Measurements from ENCODE around the gene REXO4.
"Not testable (repeated sequence)": the region's sequence is repeated elsewhere in the genome, so short reads cannot be mapped to it uniquely, and the experiment has no call there.

REXO4 gene

GRCh38 chr9:133456409-133456808, 38.6 kb upstream of the REXO4 start:
- Histone ChIP-seq H3K36me3 (ENCODE audit: insufficient read depth, low read length) (no peaks in the 10 kb centered on the region), H3K9ac (ENCODE audit: low read depth, low read length) (no peak overlapping the region), H3K9me3 (ENCODE audit: control insufficient read depth, insufficient read depth, low read length) (no peaks in the 10 kb centered on the region), H3K4me1 (ENCODE audit: insufficient read depth, low read length) (peaks cover 15% of the 10 kb centered on the region; the same call in 1 of the 2 replicates)

- no peak overlapping the region for H3K9ac ChIP-seq (ENCODE audit: low read depth, low read length)
- H3K9me3 ChIP-seq (ENCODE audit: control insufficient read depth, insufficient read depth, low read length) = no peaks in the 10 kb centered on the region
Observed at GRCh38 chr9:133455936-133456335, 38.1 kb upstream of the REXO4 start.

GRCh38 chr9:133454943-133455673, 37.3 kb upstream of the REXO4 start:
- Histone ChIP-seq H3K36me3 (ENCODE audit: insufficient read depth, low read length) (no peaks in the 10 kb centered on the region), H3K9ac (ENCODE audit: low read depth, low read length) (no peak overlapping the region), H3K9me3 (ENCODE audit: control insufficient read depth, insufficient read depth, low read length) (no peaks in the 10 kb centered on the region), H3K4me1 (ENCODE audit: insufficient read depth, low read length) (peaks cover 8% of the 10 kb centered on the region; the same call in 1 of the 2 replicates)

More at GRCh38 chr9:133455936-133456335, 38.1 kb upstream of the REXO4 start:
- Histone ChIP-seq H3K36me3 (ENCODE audit: insufficient read depth, low read length) (no peaks in the 10 kb centered on the region), H3K4me1 (ENCODE audit: insufficient read depth, low read length) (peaks cover 11% of the 10 kb centered on the region; the same call in 1 of the 2 replicates)

DNA sequence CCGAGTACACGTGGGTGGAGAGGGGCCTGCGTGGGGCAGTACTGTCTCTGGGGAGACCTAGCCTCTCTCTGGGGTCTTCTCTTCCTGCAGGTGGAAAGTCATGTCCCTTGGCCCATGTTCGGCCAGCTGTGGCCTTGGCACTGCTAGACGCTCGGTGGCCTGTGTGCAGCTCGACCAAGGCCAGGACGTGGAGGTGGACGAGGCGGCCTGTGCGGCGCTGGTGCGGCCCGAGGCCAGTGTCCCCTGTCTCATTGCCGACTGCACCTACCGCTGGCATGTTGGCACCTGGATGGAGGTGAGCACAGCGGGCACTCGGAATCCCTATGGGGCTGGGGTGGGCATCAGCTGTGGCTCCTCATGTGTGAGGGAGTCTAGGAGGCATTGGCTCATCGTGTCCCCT, 36.5 kb upstream of the REXO4 start:
- Histone ChIP-seq H3K9ac (ENCODE audit: low read depth, low read length) (no peak overlapping the region), H3K4me1 (ENCODE audit: insufficient read depth, low read length) (peaks cover 8% of the 10 kb centered on the region; the same call in 1 of the 2 replicates), H3K9me3 (ENCODE audit: control insufficient read depth, insufficient read depth, low read length) (no peaks in the 10 kb centered on the region)

DNA sequence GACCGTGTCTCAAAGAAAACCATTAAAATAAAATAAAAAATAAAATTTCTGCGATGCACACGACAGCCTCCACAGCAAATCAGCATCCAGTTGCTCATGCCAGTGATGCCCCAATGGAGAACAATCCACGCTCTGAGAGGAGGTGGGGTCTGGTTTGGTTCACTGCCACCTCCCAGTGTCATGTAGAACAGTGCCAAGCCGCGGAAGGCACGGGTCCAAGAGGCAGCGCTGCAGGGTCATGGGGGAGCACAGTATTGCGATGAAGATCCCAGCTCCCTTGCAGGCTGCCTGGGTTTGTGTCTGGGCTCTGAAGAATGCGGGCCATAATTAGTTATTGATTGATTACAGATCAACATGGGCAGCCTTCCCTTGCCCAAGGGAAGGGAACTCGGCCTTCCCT, 35.8 kb upstream of the REXO4 start:
- Histone ChIP-seq H3K4me1 (ENCODE audit: insufficient read depth, low read length) (peaks cover 5% of the 10 kb centered on the region; the same call in 1 of the 2 replicates), H3K9me3 (ENCODE audit: control insufficient read depth, insufficient read depth, low read length) (no peaks in the 10 kb centered on the region), H3K36me3 (ENCODE audit: insufficient read depth, low read length) (no peaks in the 10 kb centered on the region), H3K9ac (ENCODE audit: low read depth, low read length) (no peak overlapping the region)

More for the DNA sequence above, 36.5 kb upstream of the REXO4 start:
- no peaks in the 10 kb centered on the region for H3K36me3 ChIP-seq (ENCODE audit: insufficient read depth, low read length)

GRCh38 chr9:133452562-133452961, 34.8 kb upstream of the REXO4 start:
- Histone ChIP-seq H3K9me3 (ENCODE audit: control insufficient read depth, insufficient read depth, low read length) (no peaks in the 10 kb centered on the region), H3K4me1 (ENCODE audit: insufficient read depth, low read length) (0 out of 2 replicates have a peak, but pooled peaks cover 2% of the 10 kb centered on the region), H3K36me3 (ENCODE audit: insufficient read depth, low read length) (no peaks in the 10 kb centered on the region), H3K9ac (ENCODE audit: low read depth, low read length) (no peak overlapping the region)

DNA sequence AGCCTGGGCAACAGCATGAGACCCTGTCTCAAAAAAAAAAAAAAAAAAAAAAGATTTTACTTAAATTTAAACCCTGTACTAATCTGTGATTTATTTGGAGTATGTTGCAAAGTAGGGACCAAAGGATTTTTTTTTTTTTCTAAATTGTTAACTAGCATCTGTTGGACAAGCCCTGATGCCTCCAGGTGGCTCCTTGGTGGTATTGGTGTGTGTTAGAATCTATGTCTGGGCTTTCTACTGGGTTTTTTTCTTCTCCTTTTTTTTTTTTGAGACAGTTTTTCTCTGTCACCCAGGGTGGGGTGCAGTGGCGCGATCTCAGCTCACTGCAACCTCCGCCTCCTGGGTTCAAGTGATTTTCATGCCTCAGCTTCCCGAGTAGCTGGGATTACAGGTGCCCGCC, 34.1 kb upstream of the REXO4 start:
- not testable (repeated sequence) for H3K36me3 ChIP-seq (ENCODE audit: insufficient read depth, low read length)

GRCh38 chr9:133449760-133450159, 31.9 kb upstream of the REXO4 start:
- Histone ChIP-seq H3K9me3 (ENCODE audit: control insufficient read depth, insufficient read depth, low read length) (no peaks in the 10 kb centered on the region), H3K36me3 (ENCODE audit: insufficient read depth, low read length) (no peaks in the 10 kb centered on the region), H3K4me1 (ENCODE audit: insufficient read depth, low read length) (no peaks in the 10 kb centered on the region), H3K9ac (ENCODE audit: low read depth, low read length) (no peak overlapping the region)

More for the DNA sequence above, 34.1 kb upstream of the REXO4 start:
- H3K9ac ChIP-seq (ENCODE audit: low read depth, low read length); H3K4me1 ChIP-seq (ENCODE audit: insufficient read depth, low read length); H3K9me3 ChIP-seq (ENCODE audit: control insufficient read depth, insufficient read depth, low read length): not testable (repeated sequence)

- H3K9me3 ChIP-seq (ENCODE audit: control insufficient read depth, insufficient read depth, low read length) = no peaks in the 10 kb centered on the region
- H3K4me1 ChIP-seq (ENCODE audit: insufficient read depth, low read length) = no peaks in the 10 kb centered on the region
- no peak overlapping the region for H3K9ac ChIP-seq (ENCODE audit: low read depth, low read length)
- no peaks in the 10 kb centered on the region for H3K36me3 ChIP-seq (ENCODE audit: insufficient read depth, low read length)
Observed at GRCh38 chr9:133448487-133448972, 30.7 kb upstream of the REXO4 start.

GRCh38 chr9:133445293-133445969, 27.6 kb upstream of the REXO4 start:
- Histone ChIP-seq H3K9me3 (ENCODE audit: control insufficient read depth, insufficient read depth, low read length) (no peaks in the 10 kb centered on the region), H3K36me3 (ENCODE audit: insufficient read depth, low read length) (no peaks in the 10 kb centered on the region), H3K4me1 (ENCODE audit: insufficient read depth, low read length) (no peaks in the 10 kb centered on the region), H3K9ac (ENCODE audit: low read depth, low read length) (no peak overlapping the region)

DNA sequence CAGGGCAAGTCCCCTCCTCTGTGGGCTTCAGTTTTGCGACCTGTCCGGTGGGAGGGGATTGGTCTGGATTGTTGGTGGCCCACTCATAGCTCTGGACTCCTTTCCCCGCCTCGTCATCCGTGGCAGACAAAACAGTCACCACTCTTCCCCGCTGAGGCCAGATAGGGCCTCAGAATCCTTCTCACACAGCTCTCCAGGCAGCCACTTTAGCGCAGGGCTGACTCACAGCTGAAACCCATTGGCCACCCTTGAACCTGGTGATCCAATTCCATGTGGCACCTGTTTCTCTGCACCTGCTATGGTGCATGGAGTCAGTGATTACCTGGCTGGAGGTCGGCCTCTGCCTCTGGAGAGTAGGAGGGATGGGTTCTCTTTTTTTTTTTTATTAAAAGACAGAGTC, 26.2 kb upstream of the REXO4 start:
- H3K9me3 ChIP-seq (ENCODE audit: control insufficient read depth, insufficient read depth, low read length) = no peaks in the 10 kb centered on the region
- H3K4me1 ChIP-seq (ENCODE audit: insufficient read depth, low read length) = no peaks in the 10 kb centered on the region
- no peak overlapping the region for H3K9ac ChIP-seq (ENCODE audit: low read depth, low read length)
- no peaks in the 10 kb centered on the region for H3K36me3 ChIP-seq (ENCODE audit: insufficient read depth, low read length)

DNA sequence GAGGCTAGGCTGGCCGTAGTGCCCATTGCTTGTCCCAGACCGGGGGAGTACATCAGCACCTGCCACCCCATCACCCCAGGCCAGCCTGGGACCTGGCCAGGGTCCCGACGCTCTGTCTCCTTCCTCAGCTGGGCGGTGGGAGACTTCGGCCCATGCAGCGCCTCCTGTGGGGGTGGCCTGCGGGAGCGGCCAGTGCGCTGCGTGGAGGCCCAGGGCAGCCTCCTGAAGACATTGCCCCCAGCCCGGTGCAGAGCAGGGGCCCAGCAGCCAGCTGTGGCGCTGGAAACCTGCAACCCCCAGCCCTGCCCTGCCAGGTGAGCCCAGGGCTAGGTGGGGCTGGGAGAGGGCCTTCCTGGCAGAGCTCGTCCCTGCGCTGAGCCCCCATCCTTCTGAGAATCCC, 25.4 kb upstream of the REXO4 start:
- no peak overlapping the region for H3K9ac ChIP-seq (ENCODE audit: low read depth, low read length)

DNA sequence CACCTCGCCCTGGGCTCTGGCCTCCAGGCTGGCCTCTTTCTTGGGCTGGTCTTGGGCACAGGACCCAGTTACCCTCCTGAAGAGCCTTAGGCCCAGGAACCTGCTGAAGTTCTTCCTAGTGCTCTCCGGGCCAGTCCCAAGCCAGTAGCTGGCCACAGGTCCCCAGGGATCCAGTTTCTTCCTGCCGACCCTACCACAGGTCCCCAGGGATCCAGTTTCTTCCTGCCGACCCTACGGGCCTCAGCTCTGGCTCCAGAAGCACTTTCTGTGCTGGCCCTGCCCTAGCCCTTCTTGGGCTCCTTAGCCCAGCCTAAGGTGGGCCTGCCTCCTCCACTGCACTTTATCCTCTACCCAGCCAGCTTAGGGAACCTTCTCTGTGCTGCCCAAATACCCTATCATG, 23.8 kb upstream of the REXO4 start:
- H3K9ac ChIP-seq (ENCODE audit: low read depth, low read length) = no peak overlapping the region
- no peaks in the 10 kb centered on the region for H3K36me3 ChIP-seq (ENCODE audit: insufficient read depth, low read length)
- H3K9me3 ChIP-seq (ENCODE audit: control insufficient read depth, insufficient read depth, low read length) = no peaks in the 10 kb centered on the region
- H3K4me1 ChIP-seq (ENCODE audit: insufficient read depth, low read length) = no peaks in the 10 kb centered on the region

More for the DNA sequence above, 25.4 kb upstream of the REXO4 start:
- H3K36me3 ChIP-seq (ENCODE audit: insufficient read depth, low read length) = no peaks in the 10 kb centered on the region
- no peaks in the 10 kb centered on the region for H3K9me3 ChIP-seq (ENCODE audit: control insufficient read depth, insufficient read depth, low read length)
- no peaks in the 10 kb centered on the region for H3K4me1 ChIP-seq (ENCODE audit: insufficient read depth, low read length)

- Histone ChIP-seq H3K36me3 (ENCODE audit: insufficient read depth, low read length) (no peaks in the 10 kb centered on the region), H3K4me1 (ENCODE audit: insufficient read depth, low read length) (no peaks in the 10 kb centered on the region), H3K9ac (ENCODE audit: low read depth, low read length) (no peak overlapping the region), H3K9me3 (ENCODE audit: control insufficient read depth, insufficient read depth, low read length) (no peaks in the 10 kb centered on the region)
Observed at GRCh38 chr9:133440874-133441273, 23.1 kb upstream of the REXO4 start.

GRCh38 chr9:133439337-133439736, 21.5 kb upstream of the REXO4 start:
- Histone ChIP-seq H3K9me3 (ENCODE audit: control insufficient read depth, insufficient read depth, low read length) (no peaks in the 10 kb centered on the region), H3K36me3 (ENCODE audit: insufficient read depth, low read length) (no peaks in the 10 kb centered on the region), H3K9ac (ENCODE audit: low read depth, low read length) (no peak overlapping the region), H3K4me1 (ENCODE audit: insufficient read depth, low read length) (no peaks in the 10 kb centered on the region)
